HT1080 (cell line): ENCODE results near the gene NPAS3. TPM values are rescaled to one million over a fixed set of nuclear protein-coding genes. Genes with fewer than 3 reads are reported as not detected.

Experiments used
- DNase-seq: peaks from one replicate; pipeline ENCODE4 v3.0.0-alpha.2; 2015; ENCODE audit warnings: low read depth
- total RNA-seq: library from RNA; depleted of rRNA; stranded (reverse); fragments of >200 nt; shearing (Covaris generic); gene quantifications from 2 replicates; pipeline ENCODE4 v1.2.3, GENCODE V29; 2014

NPAS3 gene
- total RNA-seq, 1 experiment from 2014 or later = 0.18 TPM

DNA sequence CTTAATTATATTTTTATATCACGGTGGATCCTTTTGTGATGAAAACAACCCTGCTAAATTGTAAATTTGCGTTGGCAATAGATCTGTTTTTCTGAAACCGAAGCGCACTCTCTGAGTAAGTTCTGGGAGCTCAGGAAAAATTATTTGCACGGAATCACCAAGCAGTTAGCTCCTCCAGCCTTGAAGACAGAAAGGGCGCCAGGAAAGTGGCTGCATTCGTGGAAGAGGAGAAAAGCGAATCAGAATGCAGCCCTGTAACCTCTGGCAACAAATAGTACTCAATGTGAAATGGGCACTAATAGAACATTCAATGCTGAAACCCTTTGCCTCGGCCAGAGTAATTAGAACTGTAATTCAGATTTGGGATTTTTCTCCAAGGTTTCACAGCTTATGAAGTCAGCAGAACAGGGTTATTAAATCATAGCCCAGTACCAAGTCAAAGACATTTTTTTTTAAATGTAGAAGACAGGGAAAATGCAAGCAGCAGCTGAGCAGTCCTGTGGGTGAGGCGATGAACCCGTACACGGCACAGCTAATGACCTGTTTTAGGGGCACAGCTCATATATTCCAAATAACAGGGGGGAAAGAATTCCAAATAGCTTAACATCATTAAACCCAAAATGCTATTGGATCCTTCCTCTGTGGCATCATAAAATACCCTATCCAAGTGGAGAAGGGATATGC, 760.8 kb downstream of the NPAS3 start:
- DNase-seq = no peak

DNA sequence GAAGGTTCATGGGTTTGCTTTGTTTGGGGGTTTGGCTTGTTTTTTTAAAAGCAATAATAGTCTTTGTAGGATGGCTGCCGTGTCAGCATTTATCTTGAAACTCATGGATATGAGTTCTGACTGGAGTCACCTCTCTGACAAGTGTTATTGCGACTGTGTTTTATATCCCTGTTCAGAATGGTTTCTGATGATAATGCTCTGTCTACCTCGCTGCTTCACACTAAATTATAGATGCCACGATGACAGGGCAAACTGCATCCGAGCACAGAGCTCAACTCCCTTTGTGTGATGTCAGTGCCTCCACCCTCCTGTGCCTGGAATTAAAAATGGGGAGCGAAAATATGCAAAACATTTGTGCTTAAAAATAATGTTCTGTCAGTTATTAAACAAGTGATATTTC, 761.4 kb downstream of the NPAS3 start:
- DNase-seq = no peak

DNA sequence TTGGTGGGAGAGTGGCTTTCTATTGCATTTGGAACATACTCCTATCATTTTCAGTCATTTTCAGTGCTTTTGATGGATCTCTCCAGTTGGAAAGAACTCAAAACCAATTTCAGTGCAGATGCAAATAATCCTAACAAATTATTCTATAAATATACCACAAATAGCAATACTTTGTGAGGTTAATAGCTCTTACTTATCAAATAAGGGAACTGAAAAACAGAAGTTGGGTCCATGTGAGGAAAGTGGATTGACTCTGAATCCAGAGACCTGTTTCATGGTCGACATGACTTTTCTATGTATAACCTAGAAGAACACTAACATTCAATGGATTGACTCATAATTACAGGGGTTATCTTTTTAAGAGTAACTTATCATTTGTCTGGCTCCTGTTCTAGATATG, 763.6 kb downstream of the NPAS3 start:
- no peak for DNase-seq

DNA sequence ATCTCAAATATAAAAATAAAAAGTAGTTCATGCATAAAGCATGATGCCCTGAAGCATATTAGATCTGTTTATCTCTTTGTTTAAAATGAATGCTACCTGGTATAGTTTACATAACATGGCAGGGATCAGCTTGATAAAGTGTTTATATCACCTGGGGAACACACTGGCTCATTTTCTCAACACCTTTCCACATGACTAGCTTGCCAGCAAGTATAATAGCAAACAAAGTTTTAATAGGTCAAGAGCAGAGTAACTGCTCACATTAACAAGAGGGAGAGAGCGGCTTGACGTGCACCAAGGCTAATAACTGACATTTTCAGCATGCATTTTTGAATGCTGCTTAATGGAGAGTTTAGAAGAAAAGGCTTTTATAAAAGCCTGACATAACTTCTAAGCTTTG, 765.8 kb downstream of the NPAS3 start:
- DNase-seq = no peak

DNA sequence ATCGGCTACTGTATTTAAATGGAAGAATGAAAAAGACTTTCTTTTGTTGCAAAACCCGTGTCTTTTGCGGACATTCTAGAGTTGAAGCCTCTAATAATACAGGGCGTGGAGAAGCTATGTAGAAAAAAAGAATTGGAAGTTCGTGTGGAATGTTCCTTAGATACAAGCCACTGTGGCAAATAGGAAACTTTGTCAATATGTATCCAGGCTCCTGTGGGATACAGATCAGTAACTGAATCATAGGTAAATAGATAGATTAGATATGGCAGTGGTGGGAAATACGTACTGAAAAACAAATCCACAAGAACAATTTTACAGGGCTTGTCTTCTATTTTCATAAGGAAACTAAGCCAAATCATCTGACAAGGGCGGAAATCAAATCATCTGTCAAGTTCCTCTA, 766.8 kb downstream of the NPAS3 start:
- no peak for DNase-seq

DNA sequence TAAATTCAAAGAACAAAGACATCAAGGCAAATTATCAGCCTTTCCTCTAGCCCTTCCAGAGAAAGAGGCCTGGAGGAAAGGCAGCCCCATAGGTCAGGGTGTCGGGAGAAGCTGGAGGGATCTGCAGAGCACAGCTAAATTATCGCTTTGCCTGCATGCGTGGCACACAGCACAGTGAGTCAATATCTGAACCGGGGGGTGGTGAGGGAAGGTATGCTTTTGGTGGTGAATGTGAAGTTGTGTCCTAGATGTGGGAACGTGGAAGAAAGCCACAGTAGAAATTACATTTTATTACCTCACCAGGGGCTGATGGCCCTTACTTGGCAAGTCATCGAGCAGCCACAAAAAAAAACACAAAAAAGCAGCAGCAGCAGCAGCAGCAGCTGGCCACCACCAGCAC, 769.0 kb downstream of the NPAS3 start:
- no peak for DNase-seq

DNA sequence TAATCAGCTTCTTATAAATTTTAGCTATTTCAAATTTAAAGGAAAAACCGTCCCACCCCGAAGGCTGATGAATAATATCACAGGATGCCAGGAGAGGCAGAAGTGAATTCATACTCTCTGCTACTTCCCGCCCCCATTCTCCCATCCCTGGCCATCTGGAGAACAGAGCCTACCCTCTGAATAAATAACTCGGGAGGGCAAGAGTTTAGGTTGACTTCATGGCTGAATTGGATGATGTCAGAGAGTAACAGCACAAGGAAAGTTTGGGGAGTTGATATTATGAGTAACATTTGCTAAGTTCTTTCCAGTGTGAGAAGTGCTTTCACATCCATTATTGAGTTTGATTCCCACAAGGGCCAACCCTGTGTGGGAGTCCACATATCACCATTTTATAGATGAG, 770.6 kb downstream of the NPAS3 start:
- DNase-seq = no peak

DNA sequence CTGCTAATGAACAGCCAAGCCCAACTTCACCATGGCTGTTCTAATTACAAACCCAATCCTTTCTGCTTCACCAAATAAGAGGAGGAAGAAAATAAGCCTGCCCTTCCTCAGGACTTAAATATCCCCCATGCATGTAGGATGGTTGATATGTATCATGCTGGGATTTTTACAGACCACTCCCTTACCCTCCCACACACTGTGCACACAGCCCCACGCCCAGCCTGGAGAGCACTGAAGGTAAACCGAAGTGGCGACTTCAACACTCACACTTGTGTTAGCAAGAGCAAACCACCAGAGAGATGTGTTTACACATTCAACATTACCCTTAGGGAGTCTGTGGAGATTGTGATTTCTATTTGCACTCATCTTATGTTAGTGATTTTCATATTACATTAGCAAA, 771.0 kb downstream of the NPAS3 start:
- DNase-seq = no peak

DNA sequence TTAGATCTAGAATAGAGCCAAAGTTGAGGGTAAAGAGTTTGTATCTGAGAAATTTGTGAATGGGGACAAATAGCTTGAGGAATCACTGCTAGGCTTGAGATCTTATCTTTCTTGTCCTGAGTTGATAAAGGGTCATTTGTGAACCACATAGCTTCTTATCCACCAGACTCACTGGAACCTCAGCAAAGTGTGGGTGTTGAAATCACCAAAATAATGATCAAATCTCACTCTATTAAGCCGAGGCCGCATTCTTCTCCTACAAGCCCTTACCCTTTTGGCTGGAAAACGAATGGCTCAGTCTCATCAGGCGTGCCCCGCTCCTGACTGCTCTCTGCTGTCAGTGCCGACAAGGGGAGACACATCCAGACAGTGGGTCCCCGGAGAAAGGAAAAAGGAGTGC, 771.6 kb downstream of the NPAS3 start:
- no peak for DNase-seq

DNA sequence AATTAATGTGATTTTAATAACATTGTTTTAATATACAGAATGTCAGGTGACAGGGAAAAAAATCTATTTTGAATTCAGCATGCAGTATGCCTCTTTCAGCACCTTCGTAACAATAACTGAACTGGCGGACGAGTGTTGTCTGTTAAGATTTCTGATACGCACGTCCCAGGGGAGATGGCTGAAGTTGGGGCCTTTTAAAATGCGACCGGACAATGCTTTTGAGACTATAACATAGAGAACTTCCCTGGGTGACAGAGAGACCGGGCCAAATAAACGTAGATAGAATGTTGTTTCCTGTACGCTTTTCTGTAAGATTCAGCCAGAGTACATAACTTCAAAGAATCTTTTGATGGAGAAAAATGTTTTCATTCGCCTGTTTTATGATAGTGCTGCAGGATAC, 772.5 kb downstream of the NPAS3 start:
- no peak for DNase-seq

DNA sequence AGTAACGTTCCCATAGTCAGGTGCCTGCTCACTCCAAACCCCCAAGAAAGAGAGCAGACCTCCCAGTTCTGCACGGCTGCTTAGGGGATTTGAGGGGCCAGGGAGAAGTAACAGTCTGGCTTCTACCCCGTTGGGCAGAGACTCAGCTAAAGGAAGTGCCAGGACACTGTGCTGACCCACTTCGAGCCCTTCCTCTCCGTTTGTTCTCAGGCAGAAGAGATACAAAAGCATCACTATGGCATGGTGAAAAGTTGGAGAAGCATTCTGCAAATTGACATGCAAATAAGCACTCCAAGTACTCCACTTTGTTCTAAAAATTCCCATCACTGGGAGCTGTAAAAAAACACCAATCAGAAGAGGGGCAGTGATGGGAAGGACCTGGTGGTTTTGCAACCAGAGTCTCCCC, 773.1 kb downstream of the NPAS3 start:
- DNase-seq = no peak

DNA sequence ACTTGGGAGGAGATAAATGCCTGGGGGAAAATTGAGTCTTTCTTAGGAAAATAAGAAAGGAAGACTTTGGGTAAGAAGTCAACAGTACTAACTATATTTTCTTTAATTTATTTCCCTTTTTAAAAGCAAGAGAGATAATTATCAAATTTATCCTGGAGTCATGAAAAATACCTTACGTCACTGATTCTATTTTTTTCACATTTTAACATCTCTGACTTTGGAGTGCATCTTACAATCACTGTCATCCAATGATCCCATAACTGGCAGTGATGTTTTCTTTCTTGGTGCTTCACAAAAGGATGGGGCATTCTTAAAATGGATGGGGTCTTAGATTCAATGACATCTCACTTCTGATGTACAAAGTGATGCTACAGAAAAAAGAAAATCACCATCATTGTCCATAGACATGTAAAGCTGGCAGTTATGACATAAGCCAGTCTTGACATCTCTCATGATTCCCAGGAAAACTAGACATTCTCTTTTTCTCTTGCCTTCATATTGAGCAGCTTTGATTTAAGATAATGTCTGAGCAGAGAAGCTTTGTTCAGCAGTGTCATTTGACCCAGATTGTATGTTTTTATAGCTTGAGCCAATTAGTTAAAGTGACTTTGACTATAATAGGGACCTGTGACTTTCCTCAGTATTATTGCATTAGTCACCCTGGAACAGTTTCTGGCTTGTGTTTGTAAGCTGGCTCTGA, 776.0 kb downstream of the NPAS3 start:
- DNase-seq = no peak

DNA sequence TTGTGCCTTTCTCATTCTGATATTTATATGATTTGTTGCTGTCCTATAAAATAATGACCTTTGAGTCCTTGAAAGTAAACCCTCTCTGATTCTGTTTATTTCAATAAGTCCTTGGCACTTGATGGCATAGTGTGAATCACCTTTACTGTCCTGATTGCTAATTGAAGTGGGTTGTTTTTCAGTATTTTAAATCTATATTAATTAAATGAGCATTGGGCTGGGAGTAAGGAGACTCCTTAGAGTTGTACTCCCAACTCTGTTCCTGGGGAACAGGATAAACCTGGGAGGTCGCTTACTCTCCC, 776.5 kb downstream of the NPAS3 start:
- no peak for DNase-seq

DNA sequence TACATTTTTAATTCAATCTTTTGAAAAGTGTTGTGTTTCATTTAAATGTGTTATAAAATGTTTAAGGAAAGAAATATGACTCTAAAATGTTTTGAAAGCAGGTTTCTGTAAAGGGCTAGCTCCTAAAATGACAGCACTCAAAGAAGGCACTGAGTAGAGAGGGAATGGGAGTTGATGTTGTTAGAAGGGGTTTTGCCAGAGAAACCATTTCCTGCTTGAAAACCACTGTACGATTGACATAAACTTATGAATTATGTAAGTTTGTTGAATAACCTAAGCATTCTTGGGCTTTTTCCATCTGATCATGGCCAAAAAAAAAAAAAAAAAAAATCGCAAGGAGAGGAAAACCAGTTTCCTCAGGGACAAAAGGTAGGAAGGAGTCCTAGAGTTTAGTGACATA, 778.2 kb downstream of the NPAS3 start:
- DNase-seq = no peak

DNA sequence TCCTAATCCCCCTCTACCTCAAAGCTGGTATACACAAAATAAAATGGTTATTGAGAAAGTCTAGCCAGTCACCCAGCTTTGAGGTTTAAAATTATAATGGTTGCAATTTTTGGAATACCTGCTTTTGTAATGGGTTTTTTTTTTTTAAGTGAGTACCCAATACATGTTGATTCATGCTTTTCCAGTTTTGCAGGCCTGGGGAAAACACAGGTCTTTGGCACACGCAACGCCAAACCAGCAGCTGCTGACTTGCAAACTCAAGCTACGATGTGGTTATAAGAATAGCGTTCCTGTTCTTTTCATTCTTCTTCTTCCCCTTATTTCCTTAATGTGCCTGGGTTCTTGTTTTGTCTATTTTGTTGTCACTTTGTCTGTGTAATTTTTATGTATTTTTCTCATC, 779.2 kb downstream of the NPAS3 start:
- no peak for DNase-seq

DNA sequence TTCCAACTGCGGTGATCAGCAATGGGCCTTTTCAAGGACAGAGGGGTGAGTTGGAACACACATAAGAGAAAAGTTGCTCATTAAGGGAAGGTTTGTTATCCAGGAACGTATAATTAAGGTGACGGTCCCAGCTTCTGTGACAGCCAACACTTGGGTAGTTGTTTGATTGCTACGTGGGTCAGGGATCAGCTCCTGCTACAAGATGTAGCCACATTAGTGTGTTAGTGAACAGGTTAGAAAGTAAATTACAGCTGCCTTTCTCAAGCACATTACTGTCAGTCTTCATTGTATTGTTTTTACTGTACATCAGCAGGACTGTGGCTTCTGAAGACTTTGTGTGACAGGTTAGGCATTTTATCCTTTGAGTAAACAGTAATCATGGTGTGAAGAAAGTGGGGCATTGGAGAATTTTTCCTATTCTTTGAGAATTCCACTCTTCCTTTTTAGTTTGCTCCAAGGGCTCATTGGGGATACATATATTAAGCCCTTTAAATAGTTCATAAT, 781.7 kb downstream of the NPAS3 start:
- no peak for DNase-seq

DNA sequence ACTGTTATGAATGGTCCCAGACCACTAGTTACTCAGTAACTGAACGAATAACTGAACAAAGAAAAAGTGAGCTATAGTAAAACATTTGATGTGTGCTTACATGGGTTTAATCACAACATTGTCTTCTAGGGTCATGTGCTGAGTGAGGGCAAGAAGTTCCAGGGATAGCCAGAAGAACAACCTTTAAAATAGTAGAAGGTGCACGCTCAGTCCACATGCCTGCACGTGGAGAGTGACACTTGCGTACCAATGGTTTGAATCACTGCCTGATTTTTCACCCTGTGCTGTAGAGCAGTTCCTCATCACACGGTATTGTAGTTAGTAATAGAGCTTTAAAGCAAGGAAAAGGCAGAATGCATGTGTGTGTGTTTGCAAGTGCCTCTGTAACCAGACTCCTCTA, 788.0 kb downstream of the NPAS3 start:
- DNase-seq = no peak

DNA sequence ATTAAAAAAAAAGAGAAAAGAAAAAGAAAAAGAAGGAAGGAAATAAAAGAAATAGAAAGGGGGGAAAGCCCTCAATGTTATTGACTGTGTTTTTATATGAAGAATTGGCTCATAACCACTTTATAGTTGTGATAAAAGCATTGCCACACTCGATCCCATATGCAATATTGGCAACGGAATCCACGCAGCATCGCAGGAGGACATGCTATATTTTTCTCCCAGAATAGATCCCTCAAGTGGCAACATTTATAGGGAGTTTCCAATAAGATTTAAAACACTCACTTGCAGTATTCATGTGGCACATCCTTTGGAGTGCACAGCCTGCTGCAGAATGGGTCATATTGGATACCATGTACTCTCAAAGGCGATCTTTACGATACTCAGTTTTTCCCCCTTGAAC, 788.9 kb downstream of the NPAS3 start:
- no peak for DNase-seq

DNA sequence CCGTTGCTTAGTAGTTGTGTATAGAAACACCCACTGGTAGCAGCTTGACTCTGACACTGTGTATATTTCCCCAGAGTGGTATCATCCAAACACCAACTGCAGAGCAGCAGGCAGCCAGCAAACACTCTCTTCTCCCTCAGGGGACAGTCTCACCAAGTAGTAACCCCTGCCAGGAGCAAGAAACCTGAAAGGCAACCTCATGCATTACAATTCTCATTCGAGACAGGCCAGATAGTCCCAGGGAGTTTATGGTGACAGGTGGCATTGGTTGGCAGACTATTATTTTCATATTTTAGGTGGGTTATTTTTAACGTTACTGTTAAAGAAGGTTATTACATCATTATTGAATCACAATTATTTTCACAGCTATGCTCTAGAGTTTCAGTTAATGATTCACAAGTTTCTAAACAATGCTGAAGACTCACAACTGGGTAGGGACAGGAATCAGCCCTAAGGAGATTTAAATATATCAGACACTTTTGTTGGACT, 789.4 kb downstream of the NPAS3 start:
- no peak for DNase-seq

DNA sequence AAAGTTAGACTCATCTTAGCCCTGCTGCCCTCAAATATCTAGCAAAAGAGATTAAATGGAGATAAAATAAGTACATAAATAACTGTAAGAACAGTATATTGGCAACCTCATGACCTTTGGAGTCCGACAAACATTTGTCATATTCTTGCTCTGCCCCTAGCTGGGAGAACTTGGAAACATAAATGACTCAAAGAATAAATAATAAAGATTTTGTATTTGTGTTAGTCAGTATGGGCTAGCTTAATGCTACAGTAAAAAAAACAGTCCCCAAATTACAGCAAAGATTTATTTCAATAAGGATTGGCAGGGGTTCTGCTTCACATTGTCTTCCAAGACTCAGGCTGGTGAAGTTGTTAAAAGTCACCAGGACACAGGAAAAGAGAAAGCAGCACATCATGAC, 791.5 kb downstream of the NPAS3 start:
- DNase-seq = no peak

DNA sequence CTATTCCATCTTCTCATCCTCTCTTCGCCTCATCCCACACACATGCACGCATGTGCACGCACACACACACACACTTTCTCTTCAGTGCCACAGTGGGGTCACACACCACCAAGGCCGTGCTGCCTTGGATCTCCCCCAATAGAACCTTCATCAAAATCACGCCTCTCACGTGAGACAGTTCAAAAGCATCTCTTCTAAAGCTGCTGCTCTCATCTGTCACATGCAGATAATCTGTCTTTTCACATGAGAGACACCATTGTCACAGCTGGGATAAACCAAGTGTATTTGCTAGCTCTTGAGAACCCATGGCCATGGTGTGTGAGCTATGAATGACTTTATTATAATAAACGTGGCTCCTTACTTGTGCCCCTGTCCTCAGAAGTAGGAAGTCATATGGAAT, 793.5 kb downstream of the NPAS3 start:
- no peak for DNase-seq

DNA sequence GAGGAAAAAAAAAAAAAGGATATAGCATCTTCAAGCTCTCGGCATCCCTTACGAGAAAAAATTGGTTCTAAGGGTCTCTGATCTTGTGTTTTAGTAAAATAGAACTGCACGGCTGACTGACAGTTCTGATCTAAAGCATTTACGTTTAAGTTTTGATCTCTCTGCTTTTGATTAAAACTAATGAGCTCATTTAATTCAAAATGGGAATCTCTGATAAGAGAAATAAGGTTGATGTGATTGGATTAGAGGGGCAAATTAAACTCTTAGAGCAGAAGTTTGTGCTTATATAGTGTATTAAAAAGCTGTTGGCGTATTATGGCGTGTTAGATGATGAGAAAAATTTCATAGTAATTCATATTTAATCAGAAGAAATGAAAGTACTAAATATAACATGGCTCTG, 794.6 kb downstream of the NPAS3 start:
- DNase-seq = no peak

DNA sequence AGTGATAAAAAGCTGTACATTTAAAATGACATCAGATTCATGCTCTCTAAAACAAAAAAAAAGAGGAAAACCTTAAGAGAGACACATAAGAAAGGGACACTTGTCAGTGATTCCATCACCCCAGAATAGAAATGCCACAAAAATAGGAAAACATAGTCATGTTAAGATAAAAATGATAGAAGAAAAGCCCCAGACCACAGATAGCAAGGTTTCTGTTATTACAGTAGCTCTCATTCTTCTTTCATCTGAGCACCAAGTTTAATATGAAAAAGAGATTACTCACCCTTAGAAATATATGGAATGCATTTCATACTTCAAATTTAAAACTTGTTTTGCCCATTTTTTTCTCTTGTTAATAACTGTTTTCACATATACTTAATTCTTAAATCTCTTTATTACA, 795.0 kb downstream of the NPAS3 start:
- no peak for DNase-seq
